Stimulated activated CD8-positive, alpha-beta memory T cell treated with anti-CD3 and anti-CD28 coated beads, Interleukin-2, amount 100 ng/mL, for 1 hour (primary cell): Measurements from ENCODE around the gene TMCO6.

Experiments
- DNase-seq, 2 donors: peaks; one replicate each; pipeline ENCODE4 v3.0.0-alpha.2; 2020; ENCODE audit warnings: low read depth in 2 of 2

Gene TMCO6

GRCh38 chr5:140673187-140673976, 34.1 kb downstream of the TMCO6 start, which contains the start of gene DND1:
TSS of gene DND1 (minus strand) at chr5:140673576. CDS start at chr5:140673542, 34 bp downstream.
- no peak for DNase-seq

GRCh38 chr5:140674211-140674610, 35.0 kb downstream of the TMCO6 start:
- no peak for DNase-seq

GRCh38 chr5:140674629-140675028, 35.4 kb downstream of the TMCO6 start:
- DNase-seq = no peak

DNA sequence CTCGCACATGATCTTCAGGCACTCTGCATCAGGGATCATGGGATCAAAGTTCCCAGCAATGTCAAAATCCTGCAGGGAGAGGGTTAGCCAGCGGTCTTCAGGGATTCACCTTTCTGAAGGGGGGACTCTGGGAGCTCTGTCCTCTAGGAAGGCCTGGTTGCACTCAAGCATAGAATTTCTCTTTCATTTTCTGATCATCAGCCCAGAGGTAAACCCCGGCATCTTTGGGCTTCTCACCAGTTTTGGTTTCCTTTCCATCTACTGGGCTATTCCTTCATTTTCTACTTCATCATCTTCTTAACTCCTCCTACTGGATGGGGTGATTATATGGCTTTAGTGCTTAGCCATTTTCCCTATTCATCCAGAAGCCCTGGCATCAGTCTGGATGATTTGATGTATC, 38.7 kb downstream of the TMCO6 start:
- DNase-seq = no peak

GRCh38 chr5:140678993-140679392, 39.7 kb downstream of the TMCO6 start:
- DNase-seq = no peak

DNA sequence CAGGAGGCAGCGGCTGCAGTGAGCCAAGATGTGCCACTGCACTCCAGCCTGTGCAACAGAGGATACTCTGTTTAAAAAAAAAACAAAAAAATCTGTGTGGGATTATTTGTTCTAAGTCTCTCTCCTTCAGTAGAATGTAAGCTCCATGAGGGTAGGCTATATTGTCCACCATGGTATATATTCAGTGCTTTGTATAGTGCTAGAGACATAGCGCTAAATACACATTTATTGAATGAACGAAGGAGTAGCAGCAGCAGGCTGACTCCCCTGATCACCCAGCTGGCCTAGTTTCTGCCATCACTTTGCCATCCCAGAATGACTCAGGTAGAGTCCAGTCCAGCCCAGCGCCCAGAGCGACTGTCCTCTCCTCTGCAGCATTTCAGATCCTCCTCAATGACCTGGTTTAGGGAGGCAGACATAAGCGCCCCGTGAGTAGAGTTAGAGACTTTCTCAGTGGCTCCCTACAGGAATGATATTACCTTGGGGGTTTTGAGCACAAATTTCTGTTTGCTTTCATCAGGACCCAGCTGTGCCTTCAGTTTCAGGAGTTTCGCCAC, 51.2 kb downstream of the TMCO6 start:
- DNase-seq = no peak

DNA sequence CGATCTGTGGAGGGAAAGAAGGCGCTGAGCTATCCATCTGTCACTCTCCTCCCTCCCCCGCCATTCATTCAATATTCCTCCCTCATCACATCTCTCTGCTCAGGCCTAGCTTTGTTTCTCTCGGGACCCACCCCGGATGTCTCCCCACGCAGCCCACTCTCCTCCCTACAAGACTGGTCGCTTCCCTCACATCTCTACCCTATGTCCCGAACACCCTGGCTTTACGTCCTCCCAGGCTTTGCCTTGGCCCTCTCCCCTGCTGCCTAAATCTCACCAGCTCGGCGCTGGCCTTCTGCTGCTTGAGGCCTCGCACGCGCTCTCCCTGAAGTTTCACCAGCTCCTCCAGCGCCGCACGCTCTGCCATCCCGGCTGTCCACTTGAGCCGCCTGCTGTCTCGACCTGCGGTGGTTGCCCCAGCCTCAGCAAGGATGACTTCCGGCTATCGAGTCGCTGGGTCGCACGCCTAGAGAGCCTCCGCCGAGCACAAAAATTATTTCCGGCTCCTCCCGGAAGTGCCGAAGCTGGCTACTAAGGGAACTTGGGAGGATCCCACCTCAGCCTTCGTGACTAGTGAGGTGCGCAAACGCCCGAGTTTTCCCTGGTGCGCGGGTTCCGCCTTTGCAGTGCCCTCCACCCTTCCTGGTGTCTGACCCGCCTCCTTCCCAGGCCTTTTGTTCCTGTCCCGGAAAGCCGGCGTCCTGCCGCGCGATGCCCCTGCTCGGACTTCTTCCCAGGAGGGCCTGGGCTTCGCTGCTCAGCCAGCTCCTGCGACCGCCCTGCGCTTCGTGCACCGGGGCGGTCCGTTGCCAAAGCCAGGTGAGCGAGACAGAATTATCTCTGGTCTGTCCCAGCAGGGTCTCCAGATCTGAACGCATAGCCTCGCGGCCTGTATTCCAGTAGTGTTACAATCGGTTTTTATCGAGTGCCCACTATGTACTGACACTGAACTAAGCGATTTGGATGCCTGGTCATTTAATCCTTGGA, 52.0 kb downstream of the TMCO6 start, which contains the start of the genes HARS1 and HARS2:
Gene HARS1, minus strand, starts transcription at position 430 of the 984 bp plus-strand sequence. Its CDS starts 66 bp downstream, at position 364.
Gene HARS2, plus strand, starts transcription at position 515 of the 984 bp plus-strand sequence. Its CDS starts 194 bp downstream, at position 709.
- peak; percentile 67 to 69 for DNase-seq

GRCh38 chr5:140694276-140694675, 55.0 kb downstream of the TMCO6 start:
- no peak for DNase-seq
